PC-9 (cell line): Measurements from ENCODE around the gene TTLL5. TPM values are rescaled to one million over a fixed set of nuclear protein-coding genes. Genes with fewer than 3 reads are reported as not detected.

Experiments used
- BruUV-seq: library from RNA; stranded (reverse); fragments of 400-500 nt; replicated peaks from 2 replicates; lab custom pipeline; 2021; lab: Mats Ljungman, UMichigan
- CTCF ChIA-PET: fragments of 300-600 bp; sonication (Branson Sonifier 250); formaldehyde crosslinking; loops from one replicate; lab custom pipeline; 2022; ENCODE audit warnings: antibody characterized with exemption; lab: Charles Lee
- POLR2A ChIA-PET: fragments of 300-600 bp; sonication (Branson Sonifier 250); formaldehyde crosslinking; loops from one replicate; lab custom pipeline; 2022; ENCODE audit warnings: antibody characterized with exemption; ENCODE audit not compliant: unreplicated experiment; lab: Charles Lee
- DNase-seq, 2 experiments: peaks; one replicate each; pipeline versions ENCODE4 v3.0.0 to v3.0.0-alpha.2; 2015 to 2022; ENCODE audit warnings: mixed read lengths in 1 of 2
- H2AFZ ChIP-seq: fragments of 200-600 bp; sonication (generic); 2 replicates; pipeline ENCODE4 v1.8.1; 2017; ENCODE audit warnings: antibody characterized with exemption
- H3F3A ChIP-seq: fragments of 200-600 bp; sonication (generic); 2 replicates; pipeline ENCODE4 v1.8.1; 2017; ENCODE audit warnings: antibody characterized with exemption, mild to moderate bottlenecking, low read depth; ENCODE audit not compliant: insufficient read depth
- H3K27ac ChIP-seq: fragments of 200-600 bp; sonication (generic); 2 replicates; pipeline ENCODE4 v1.6.1; 2016; ENCODE audit warnings: mixed run types
- H3K27me3 ChIP-seq: fragments of 200-600 bp; sonication (generic); 2 replicates; pipeline ENCODE4 v1.6.1; 2016; ENCODE audit warnings: low read depth, mixed run types; ENCODE audit not compliant: insufficient read depth
- H3K36me3 ChIP-seq: fragments of 200-600 bp; sonication (generic); 2 replicates; pipeline ENCODE4 v1.6.1; 2016; ENCODE audit warnings: low read depth, mixed run types
- H3K4me1 ChIP-seq: fragments of 200-600 bp; sonication (generic); replicated peaks from 2 replicates; pipeline ENCODE4 v1.6.1; 2016; ENCODE audit warnings: mixed run types; ENCODE audit not compliant: insufficient read depth
- H3K4me2 ChIP-seq: fragments of 200-600 bp; sonication (generic); 2 replicates; pipeline ENCODE4 v1.6.1; 2017; ENCODE audit warnings: mixed run types
- H3K4me3 ChIP-seq: fragments of 200-600 bp; sonication (generic); 2 replicates; pipeline ENCODE4 v1.6.1; 2016; ENCODE audit warnings: mixed run types
- H3K79me2 ChIP-seq: fragments of 200-600 bp; sonication (generic); 2 replicates; pipeline ENCODE4 v1.6.1; 2017; ENCODE audit warnings: low read depth, mixed run types
- H3K9me2 ChIP-seq: fragments of 200-600 bp; sonication (generic); 2 replicates; pipeline ENCODE4 v1.8.1; 2017; ENCODE audit warnings: mild to moderate bottlenecking; ENCODE audit not compliant: insufficient read depth
- H3K9me3 ChIP-seq: fragments of 200-600 bp; sonication (generic); 2 replicates; pipeline ENCODE4 v1.8.1; 2016; ENCODE audit warnings: low read depth; ENCODE audit not compliant: insufficient read depth
- H4K20me1 ChIP-seq: fragments of 200-600 bp; sonication (generic); 2 replicates; pipeline ENCODE4 v1.8.1; 2017; ENCODE audit not compliant: insufficient read depth
- EZH2 ChIP-seq: fragments of 200-600 bp; sonication (generic); IDR thresholded peaks from 2 replicates; pipeline ENCODE4 v1.8.0; 2017; ENCODE audit warnings: antibody characterized with exemption, low read depth
- intact Hi-C: fragments of 100-400 bp; cut with micrococcal nuclease; formaldehyde crosslinking; loops from one replicate; pipeline ENCODE4 v1.10.0; 2022; ENCODE audit not compliant: unreplicated experiment
- total RNA-seq: library from RNA; stranded (reverse); gene quantifications from 2 replicates; pipeline ENCODE4 v1.2.3, GENCODE V29; 2021
- TF ChIP-seq, protein P1 (sequence below): fragments of 200-600 bp; sonication (generic); conservative IDR thresholded peaks from 2 replicates; pipeline ENCODE4 v1.6.1; 2017; ENCODE audit warnings: mixed run types, antibody characterized with exemption, mild to moderate bottlenecking, moderate library complexity

The TTLL5 gene
- total RNA-seq, 1 experiment from 2014 or later = 75.3 TPM

DNA sequence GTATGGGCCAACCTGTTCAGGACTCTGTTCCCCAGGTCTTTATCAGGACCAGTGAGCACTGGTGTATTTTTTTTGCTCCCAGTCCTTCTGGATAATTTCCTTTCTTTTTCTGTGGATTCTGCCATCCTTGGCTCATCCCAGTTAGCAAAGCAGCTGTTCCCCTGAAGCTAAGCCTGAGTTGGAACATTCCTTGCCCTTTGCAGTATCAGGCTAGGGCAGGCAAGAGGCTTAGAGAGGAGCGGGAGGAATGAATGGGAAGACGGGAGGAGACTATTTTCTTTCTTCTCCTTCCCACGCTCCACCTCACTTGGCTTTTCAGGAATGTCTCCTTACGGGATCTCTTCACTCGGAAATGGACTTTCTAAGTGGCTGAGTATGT lies 29.6 kb upstream of the TTLL5 start:
- H3K79me2 ChIP-seq = no peaks in the 10 kb centered on the region
- H3F3A ChIP-seq = peaks cover 24% of the 10 kb centered on the region
- no peak for DNase-seq
- no peak overlapping the region for H3K4me3 ChIP-seq
- TF ChIP-seq EZH2 = no peak
- TF ChIP-seq, protein P1, sequence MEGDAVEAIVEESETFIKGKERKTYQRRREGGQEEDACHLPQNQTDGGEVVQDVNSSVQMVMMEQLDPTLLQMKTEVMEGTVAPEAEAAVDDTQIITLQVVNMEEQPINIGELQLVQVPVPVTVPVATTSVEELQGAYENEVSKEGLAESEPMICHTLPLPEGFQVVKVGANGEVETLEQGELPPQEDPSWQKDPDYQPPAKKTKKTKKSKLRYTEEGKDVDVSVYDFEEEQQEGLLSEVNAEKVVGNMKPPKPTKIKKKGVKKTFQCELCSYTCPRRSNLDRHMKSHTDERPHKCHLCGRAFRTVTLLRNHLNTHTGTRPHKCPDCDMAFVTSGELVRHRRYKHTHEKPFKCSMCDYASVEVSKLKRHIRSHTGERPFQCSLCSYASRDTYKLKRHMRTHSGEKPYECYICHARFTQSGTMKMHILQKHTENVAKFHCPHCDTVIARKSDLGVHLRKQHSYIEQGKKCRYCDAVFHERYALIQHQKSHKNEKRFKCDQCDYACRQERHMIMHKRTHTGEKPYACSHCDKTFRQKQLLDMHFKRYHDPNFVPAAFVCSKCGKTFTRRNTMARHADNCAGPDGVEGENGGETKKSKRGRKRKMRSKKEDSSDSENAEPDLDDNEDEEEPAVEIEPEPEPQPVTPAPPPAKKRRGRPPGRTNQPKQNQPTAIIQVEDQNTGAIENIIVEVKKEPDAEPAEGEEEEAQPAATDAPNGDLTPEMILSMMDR = no peak
- H2AFZ ChIP-seq = no peak overlapping the region
- intact Hi-C loops = loop anchor here (10.0 kb wide), 1 partner anchor 177 kb away; no protein-coding TSS in a partner anchor
- no peaks in the 10 kb centered on the region for H3K36me3 ChIP-seq
- H4K20me1 ChIP-seq = no peaks in the 10 kb centered on the region
- no peak overlapping the region for H3K27ac ChIP-seq
- no peaks in the 10 kb centered on the region for H3K9me2 ChIP-seq
- H3K9me3 ChIP-seq = no peaks in the 10 kb centered on the region
- no peaks in the 10 kb centered on the region for H3K27me3 ChIP-seq
- no peak overlapping the region for H3K4me2 ChIP-seq
- ChIA-PET POLR2A (no interaction called here), CTCF (no interaction called here)
- H3K4me1 ChIP-seq = peaks cover 30% of the 10 kb centered on the region
- no TSS peak for BruUV-seq

DNA sequence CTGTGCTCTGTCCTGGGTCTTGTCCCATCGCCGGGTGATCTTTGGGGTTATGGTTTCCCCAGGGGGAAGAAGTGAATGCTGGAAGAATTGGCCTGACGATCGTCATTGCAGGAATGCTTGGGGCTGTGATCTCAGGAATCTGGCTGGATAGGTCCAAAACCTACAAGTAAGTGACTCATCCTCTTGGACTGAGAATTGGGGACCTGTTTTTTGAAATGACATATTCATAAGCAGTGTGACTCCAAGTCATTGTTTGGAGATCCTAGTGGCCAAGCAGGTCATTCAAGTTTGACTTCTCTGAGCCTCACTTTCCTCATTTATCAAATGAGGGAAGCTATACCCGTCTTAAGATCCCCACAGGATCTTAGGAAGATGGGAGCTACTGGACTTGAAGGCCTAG lies 26.2 kb upstream of the TTLL5 start:
- no peaks in the 10 kb centered on the region for H3K9me2 ChIP-seq
- peak overlapping the region; percentile 19; the same call in 1 of the 2 replicates for H3K4me3 ChIP-seq
- no peaks in the 10 kb centered on the region for H3K27me3 ChIP-seq
- no peaks in the 10 kb centered on the region for H3K79me2 ChIP-seq
- no TSS peak for BruUV-seq
- H3K9me3 ChIP-seq = no peaks in the 10 kb centered on the region
- H3F3A ChIP-seq = peaks cover 27% of the 10 kb centered on the region
- H3K27ac ChIP-seq = peak overlapping the region; percentile 71
- peaks cover 35% of the 10 kb centered on the region for H3K4me1 ChIP-seq
- H3K4me2 ChIP-seq = peak overlapping the region; percentile 72
- TF ChIP-seq, protein P1 = no peak
- TF ChIP-seq EZH2 = no peak
- no peaks in the 10 kb centered on the region for H3K36me3 ChIP-seq
- ChIA-PET CTCF (interaction anchor here (0.6 to 0.8 kb wide), 3 partner anchors 20 to 26 kb away, joined by 3 to 10 read pairs (median 6); partner anchors contain the start of gene TTLL5), POLR2A (interaction anchor here (0.6 to 0.7 kb wide), 2 partner anchors 30 to 128 kb away, joined by 3 to 4 read pairs; no protein-coding TSS in a partner anchor)
- intact Hi-C loops = loop anchor here (1.0 to 10.0 kb wide), 2 partner anchors 13 to 180 kb away; no protein-coding TSS in a partner anchor
- no peaks in the 10 kb centered on the region for H4K20me1 ChIP-seq
- peak; percentile 73 to 99 for DNase-seq
- H2AFZ ChIP-seq = no peak overlapping the region

DNA sequence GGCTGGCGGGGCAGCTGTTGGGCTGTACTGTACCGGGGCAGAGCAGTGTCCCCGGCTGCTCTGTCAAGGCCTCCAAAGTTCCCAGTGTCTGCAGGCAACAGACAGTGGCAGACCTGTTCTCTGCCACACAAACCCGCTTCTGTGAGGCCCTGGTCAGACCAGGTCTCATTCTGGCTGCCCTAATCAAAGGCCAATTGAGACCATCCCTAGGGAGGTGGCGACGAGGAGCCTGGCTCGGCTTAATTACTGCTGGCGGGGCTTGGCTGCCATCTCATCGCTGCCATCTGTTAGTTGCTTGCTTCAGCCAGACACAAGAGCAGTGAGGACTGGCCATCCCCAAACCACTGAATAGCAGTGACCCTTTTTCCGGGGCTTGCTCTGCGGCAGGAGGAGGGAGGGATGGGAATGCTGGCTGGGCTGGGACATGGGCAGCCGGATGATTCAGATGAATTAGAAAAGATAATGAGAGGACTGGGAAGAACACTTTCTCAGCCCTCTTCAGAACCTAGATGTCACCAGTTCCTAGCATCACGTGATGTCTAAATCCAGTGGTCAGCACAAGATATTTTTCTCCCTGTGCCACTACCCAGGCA lies 24.9 kb upstream of the TTLL5 start:
- peak overlapping the region; percentile 72 for H3K4me2 ChIP-seq
- H2AFZ ChIP-seq = no peak overlapping the region
- peak overlapping the region; percentile 71 for H3K27ac ChIP-seq
- H3K79me2 ChIP-seq = no peaks in the 10 kb centered on the region
- ChIA-PET CTCF (no interaction called here), POLR2A (interaction anchor here (0.6 kb wide), 1 partner anchor 571 kb away, joined by 5 read pairs; no protein-coding TSS in a partner anchor)
- peak in 1 of 2 experiments; percentile 45 for DNase-seq
- H3K9me3 ChIP-seq = no peaks in the 10 kb centered on the region
- BruUV-seq = no TSS peak
- H3K4me3 ChIP-seq = no peak overlapping the region
- intact Hi-C loops = loop anchor here (10.0 kb wide), 1 partner anchor 181 kb away; no protein-coding TSS in a partner anchor
- H4K20me1 ChIP-seq = no peaks in the 10 kb centered on the region
- no peaks in the 10 kb centered on the region for H3K9me2 ChIP-seq
- no peaks in the 10 kb centered on the region for H3K27me3 ChIP-seq
- no peaks in the 10 kb centered on the region for H3K36me3 ChIP-seq
- TF ChIP-seq EZH2 = no peak
- TF ChIP-seq, protein P1 = no peak
- peaks cover 42% of the 10 kb centered on the region for H3K4me1 ChIP-seq
- peaks cover 27% of the 10 kb centered on the region for H3F3A ChIP-seq
